ENCODE measurements around the gene UXS1.

UXS1 gene

DNA sequence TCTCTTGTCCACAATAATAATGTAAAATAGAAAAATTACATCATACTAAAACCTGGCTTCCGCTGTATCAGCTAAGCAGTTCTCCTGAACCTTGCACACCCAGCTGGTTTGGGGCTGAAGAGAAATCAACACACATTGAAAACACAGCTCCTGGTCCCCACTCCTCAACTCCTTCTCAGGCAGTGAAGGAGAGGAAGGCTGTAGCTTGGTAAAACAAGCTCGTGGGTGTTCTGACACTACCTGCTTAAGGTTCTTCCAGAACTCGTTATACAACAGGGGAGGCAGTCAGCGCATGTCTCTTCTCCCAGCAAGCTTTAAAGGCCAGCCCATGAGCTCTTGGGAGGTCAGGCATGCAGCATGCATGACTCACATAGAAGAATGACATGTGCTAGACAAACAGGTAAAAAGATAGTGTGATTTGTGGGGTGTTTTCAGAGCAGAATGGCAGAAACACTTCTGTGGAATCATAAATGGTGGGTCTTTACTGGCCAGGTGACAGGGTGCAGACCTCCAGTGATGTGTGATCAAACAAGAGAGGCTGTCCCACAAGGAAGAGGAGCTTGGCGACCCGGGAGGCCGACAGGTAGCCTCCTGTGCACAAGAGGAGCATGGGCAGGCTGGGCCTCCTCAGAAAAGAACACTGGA is 69.1 kb downstream of the UXS1 start:
- no peak overlapping the region for H3K4me3 Mint-ChIP-seq
- TF ChIP-seq, protein P1, sequence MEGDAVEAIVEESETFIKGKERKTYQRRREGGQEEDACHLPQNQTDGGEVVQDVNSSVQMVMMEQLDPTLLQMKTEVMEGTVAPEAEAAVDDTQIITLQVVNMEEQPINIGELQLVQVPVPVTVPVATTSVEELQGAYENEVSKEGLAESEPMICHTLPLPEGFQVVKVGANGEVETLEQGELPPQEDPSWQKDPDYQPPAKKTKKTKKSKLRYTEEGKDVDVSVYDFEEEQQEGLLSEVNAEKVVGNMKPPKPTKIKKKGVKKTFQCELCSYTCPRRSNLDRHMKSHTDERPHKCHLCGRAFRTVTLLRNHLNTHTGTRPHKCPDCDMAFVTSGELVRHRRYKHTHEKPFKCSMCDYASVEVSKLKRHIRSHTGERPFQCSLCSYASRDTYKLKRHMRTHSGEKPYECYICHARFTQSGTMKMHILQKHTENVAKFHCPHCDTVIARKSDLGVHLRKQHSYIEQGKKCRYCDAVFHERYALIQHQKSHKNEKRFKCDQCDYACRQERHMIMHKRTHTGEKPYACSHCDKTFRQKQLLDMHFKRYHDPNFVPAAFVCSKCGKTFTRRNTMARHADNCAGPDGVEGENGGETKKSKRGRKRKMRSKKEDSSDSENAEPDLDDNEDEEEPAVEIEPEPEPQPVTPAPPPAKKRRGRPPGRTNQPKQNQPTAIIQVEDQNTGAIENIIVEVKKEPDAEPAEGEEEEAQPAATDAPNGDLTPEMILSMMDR (IDR thresholded peaks at IDR 0.05), result no peak
- peaks cover 2% of the 10 kb centered on the region for H3K9me3 Mint-ChIP-seq
- no peak overlapping the region for H3K27ac Mint-ChIP-seq
- DNase-seq, result no peak
- H3K36me3 Mint-ChIP-seq (ENCODE audit: low read depth), result peaks cover 55% of the 10 kb centered on the region
- peaks cover 2% of the 10 kb centered on the region for H3K27me3 Mint-ChIP-seq (ENCODE audit: low read depth, poor library complexity)
- H3K4me1 Mint-ChIP-seq, result peaks cover 18% of the 10 kb centered on the region

DNA sequence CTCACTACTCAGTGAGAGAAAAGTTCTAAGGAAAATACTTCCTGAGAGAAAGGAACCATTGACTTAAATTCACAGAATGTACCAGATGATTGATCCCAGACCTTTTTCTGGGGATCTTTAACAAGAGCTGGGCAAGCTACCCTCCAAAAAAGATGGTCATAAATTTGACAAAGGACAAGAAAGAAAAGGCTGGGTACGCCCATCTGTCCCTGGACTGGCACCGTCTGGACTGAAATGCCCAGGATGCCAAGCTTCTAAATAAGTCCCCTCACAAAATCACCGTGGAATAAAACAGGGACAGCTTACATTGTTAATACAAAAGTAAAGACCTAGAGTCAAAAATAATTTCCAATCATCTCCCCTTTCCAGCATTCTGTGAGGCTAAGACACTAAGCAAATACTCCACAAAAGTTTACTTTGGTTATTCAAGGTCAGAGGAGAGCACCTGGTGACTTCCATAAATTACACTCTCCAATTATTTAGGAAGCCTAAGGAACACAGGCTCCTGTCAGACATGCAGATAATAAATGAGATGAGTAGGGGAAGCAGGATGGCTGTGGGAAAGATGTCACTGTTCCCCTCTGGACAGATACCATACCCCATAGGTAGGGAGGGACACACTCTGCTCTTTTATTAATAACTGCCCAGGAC is 69.9 kb downstream of the UXS1 start:
- peaks cover 48% of the 10 kb centered on the region for H3K36me3 Mint-ChIP-seq (ENCODE audit: low read depth)
- peaks cover 14% of the 10 kb centered on the region for H3K4me1 Mint-ChIP-seq
- TF ChIP-seq, protein P1 (IDR thresholded peaks at IDR 0.05), result no peak
- H3K27ac Mint-ChIP-seq, result no peak overlapping the region
- peaks cover 2% of the 10 kb centered on the region for H3K27me3 Mint-ChIP-seq (ENCODE audit: low read depth, poor library complexity)
- no peak overlapping the region for H3K4me3 Mint-ChIP-seq
- H3K9me3 Mint-ChIP-seq, result no peaks in the 10 kb centered on the region
- DNase-seq, result no peak

DNA sequence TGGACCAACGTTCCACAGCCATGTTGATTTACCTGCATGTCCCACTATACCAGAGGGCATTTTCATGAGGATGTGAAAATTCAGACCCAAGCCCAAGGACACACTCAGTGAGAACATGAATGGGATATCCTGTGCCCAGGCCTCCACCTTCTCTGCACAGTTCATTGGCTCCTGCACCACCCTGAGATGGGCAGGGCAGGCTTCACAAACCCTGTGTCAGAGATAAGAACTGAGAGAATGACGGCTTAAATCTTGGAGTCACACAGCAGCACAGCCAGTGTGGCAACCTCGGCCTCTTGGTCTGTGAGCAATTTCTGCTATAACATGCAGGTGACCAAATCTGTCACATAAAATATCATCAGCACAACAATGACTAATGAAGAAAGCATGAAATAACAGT is 71.9 kb downstream of the UXS1 start:
- no peak for DNase-seq
- Mint-ChIP-seq H3K9me3 (no peaks in the 10 kb centered on the region), H3K4me3 (no peak overlapping the region), H3K36me3 (ENCODE audit: low read depth) (peaks cover 27% of the 10 kb centered on the region), H3K4me1 (peaks cover 26% of the 10 kb centered on the region), H3K27me3 (ENCODE audit: low read depth, poor library complexity) (no peaks in the 10 kb centered on the region), H3K27ac (no peak overlapping the region)
- TF ChIP-seq, protein P1 (IDR thresholded peaks at IDR 0.05), result no peak

DNA sequence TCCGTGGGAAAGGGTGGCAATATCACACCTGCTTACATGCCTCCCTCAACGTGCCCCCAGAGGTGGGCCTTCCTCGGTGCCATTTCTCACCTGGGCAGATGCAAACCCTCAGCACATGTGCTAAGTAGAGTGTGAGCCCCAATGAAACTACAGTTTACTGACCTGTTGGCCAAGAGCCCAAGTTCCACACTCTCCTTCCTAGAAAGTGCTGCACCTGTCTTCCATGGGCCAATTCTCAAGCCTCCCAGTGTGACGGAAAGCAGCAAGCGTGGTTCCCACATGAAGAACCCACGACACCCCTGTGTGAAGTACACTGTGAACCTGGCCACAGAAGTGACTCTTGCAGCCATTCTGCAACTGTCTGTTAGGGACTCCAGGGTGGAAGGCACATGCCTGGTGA is 73.7 kb downstream of the UXS1 start:
- no peak overlapping the region for H3K4me3 Mint-ChIP-seq
- H3K9me3 Mint-ChIP-seq, result no peaks in the 10 kb centered on the region
- H3K27me3 Mint-ChIP-seq (ENCODE audit: low read depth, poor library complexity), result no peaks in the 10 kb centered on the region
- H3K36me3 Mint-ChIP-seq (ENCODE audit: low read depth), result peaks cover 25% of the 10 kb centered on the region
- TF ChIP-seq, protein P1 (IDR thresholded peaks at IDR 0.05), result no peak
- DNase-seq, result no peak
- peaks cover 26% of the 10 kb centered on the region for H3K4me1 Mint-ChIP-seq
- no peak overlapping the region for H3K27ac Mint-ChIP-seq

DNA sequence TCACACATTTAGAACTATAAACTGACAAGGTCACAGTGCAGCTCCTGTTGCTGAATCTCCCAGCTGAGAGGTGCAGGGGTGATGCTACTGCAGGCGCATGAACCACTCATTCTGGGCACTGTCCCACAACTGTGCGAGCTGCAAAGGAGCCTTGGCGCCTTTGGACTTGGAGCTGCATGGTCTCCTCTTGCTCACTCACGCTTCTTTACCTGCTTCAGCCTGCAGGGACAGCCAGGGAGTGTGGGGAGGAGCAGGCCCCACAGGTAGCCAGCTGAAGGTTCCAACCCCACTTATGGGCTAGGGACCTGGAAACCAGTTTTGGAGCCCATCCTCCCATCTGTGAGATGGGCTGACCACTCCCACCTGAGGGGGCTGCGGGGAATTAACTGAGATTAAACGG is 75.0 kb downstream of the UXS1 start:
- DNase-seq, result no peak
- no peak overlapping the region for H3K27ac Mint-ChIP-seq
- TF ChIP-seq, protein P1 (IDR thresholded peaks at IDR 0.05), result no peak

More for the DNA sequence above, 75.0 kb downstream of the UXS1 start:
- Mint-ChIP-seq H3K4me3 (no peak overlapping the region), H3K27me3 (ENCODE audit: low read depth, poor library complexity) (no peaks in the 10 kb centered on the region), H3K4me1 (peaks cover 14% of the 10 kb centered on the region), H3K9me3 (no peaks in the 10 kb centered on the region), H3K36me3 (ENCODE audit: low read depth) (peaks cover 23% of the 10 kb centered on the region)
